ENCODE data around the gene MINAR1. TPM values are rescaled to one million over a fixed set of nuclear protein-coding genes. Genes with fewer than 3 reads are reported as not detected.

The MINAR1 gene
- total RNA-seq, 1 donor, result 2.5 TPM

DNA sequence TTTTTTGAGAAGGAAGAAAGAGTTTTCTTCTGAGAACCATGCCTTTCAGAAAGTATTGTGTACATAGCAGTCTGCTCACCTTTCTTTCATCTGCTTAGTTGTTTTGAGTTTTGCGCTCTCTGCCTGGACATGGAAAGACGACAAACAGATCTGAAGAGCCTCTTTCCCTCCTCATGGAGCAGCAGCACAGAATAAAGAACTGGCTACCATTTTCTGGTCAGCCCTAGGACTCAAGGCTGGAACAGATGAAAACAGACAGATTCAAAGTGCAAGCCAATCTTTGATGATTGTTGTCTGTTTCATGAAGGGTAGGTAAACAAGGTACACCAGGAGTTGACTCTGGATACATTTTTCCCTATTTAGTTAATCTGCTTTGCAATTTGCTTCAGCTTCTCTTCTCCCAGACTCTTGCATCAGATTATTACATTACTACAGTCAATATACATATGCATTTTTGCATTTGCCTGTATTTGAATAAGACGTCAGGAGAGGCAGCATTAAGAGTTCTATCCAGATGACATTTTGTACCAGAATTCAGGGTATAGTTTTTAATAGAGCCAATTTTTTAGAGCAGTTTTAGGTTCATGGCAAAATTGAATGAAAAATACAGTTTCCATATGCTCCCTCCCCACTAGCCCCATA is 34.7 kb upstream of the MINAR1 start:
- Histone ChIP-seq H3K4me1 (ENCODE audit: insufficient read depth, low read length) (peaks cover 19% of the 10 kb centered on the region), H3K27me3 (ENCODE audit: insufficient read depth, low read length) (no peaks in the 10 kb centered on the region), H3K79me2 (ENCODE audit: insufficient read depth, low read length) (no peaks in the 10 kb centered on the region), H3K27ac (ENCODE audit: low read depth, low read length) (no peak overlapping the region), H3K4me3 (ENCODE audit: insufficient read depth, low read length) (no peak overlapping the region), H3K4me2 (ENCODE audit: insufficient read depth, low read length) (no peak overlapping the region), H3K36me3 (ENCODE audit: insufficient read depth, low read length) (no peaks in the 10 kb centered on the region), H4K20me1 (ENCODE audit: insufficient read depth, low read length) (peaks cover 14% of the 10 kb centered on the region), H2AFZ (ENCODE audit: low read length) (no peak overlapping the region), H3K9me3 (ENCODE audit: low read depth, low read length) (no peaks in the 10 kb centered on the region)
- DNase-seq (ENCODE audit: insufficient read length, low spot score, missing footprints), result peak; percentile 58
- TF ChIP-seq, protein P1, sequence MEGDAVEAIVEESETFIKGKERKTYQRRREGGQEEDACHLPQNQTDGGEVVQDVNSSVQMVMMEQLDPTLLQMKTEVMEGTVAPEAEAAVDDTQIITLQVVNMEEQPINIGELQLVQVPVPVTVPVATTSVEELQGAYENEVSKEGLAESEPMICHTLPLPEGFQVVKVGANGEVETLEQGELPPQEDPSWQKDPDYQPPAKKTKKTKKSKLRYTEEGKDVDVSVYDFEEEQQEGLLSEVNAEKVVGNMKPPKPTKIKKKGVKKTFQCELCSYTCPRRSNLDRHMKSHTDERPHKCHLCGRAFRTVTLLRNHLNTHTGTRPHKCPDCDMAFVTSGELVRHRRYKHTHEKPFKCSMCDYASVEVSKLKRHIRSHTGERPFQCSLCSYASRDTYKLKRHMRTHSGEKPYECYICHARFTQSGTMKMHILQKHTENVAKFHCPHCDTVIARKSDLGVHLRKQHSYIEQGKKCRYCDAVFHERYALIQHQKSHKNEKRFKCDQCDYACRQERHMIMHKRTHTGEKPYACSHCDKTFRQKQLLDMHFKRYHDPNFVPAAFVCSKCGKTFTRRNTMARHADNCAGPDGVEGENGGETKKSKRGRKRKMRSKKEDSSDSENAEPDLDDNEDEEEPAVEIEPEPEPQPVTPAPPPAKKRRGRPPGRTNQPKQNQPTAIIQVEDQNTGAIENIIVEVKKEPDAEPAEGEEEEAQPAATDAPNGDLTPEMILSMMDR (IDR thresholded peaks at IDR 0.05; ENCODE audit: extremely low read depth, low read depth, low read length), result no peak

DNA sequence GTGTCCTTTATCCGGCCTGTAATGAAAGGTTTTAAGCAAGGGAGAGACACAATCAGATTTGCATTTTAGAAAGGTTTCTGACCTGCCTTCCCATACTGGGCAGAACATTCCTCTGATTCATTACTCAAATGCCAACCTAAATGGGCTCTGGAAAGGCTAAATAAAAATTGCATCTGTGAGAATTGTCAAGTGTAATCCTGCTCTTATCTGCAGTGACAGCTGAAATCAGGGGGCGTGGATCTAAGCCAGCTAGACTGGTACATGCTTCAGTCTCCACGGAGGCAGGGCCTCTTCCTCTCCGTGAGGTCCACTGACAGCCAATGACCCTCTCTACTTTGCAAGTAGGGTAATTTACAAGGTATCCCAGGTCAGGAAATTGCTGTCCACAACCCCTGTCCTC is 32.5 kb upstream of the MINAR1 start:
- H3K4me1 ChIP-seq (ENCODE audit: insufficient read depth, low read length), result peaks cover 2% of the 10 kb centered on the region
- DNase-seq (ENCODE audit: insufficient read length, low spot score, missing footprints), result no peak
- H2AFZ ChIP-seq (ENCODE audit: low read length), result no peak overlapping the region
- H3K4me3 ChIP-seq (ENCODE audit: insufficient read depth, low read length), result no peak overlapping the region
- no peaks in the 10 kb centered on the region for H3K79me2 ChIP-seq (ENCODE audit: insufficient read depth, low read length)
- no peak overlapping the region for H3K27ac ChIP-seq (ENCODE audit: low read depth, low read length)
- H3K36me3 ChIP-seq (ENCODE audit: insufficient read depth, low read length), result no peaks in the 10 kb centered on the region
- no peak overlapping the region for H3K4me2 ChIP-seq (ENCODE audit: insufficient read depth, low read length)
- no peaks in the 10 kb centered on the region for H3K27me3 ChIP-seq (ENCODE audit: insufficient read depth, low read length)
- H3K9me3 ChIP-seq (ENCODE audit: low read depth, low read length), result no peaks in the 10 kb centered on the region
- no peaks in the 10 kb centered on the region for H4K20me1 ChIP-seq (ENCODE audit: insufficient read depth, low read length)
- TF ChIP-seq, protein P1 (IDR thresholded peaks at IDR 0.05; ENCODE audit: extremely low read depth, low read depth, low read length), result no peak

DNA sequence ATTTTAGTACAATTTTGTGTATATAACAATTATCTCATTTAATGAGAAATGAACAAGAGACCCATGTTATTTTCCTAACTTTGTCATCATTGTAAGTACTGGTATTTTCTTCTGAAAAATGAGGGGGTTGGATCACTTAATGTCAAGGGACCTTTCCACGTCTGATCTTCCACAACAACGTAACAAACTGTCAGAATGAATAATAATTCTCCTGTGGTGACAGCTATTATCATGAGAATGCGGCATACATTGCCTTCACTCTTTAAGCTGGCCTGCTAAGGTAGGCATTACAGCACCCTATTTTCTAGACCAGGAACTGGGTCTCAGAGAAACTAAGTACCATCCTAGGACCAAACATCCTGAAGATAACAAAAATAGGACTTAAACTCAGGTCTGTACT is 31.5 kb upstream of the MINAR1 start:
- H3K9me3 ChIP-seq (ENCODE audit: low read depth, low read length), result no peaks in the 10 kb centered on the region
- H3K27me3 ChIP-seq (ENCODE audit: insufficient read depth, low read length), result no peaks in the 10 kb centered on the region
- no peaks in the 10 kb centered on the region for H3K36me3 ChIP-seq (ENCODE audit: insufficient read depth, low read length)
- TF ChIP-seq, protein P1 (IDR thresholded peaks at IDR 0.05; ENCODE audit: extremely low read depth, low read depth, low read length), result no peak
- no peak overlapping the region for H2AFZ ChIP-seq (ENCODE audit: low read length)
- H3K4me1 ChIP-seq (ENCODE audit: insufficient read depth, low read length), result no peaks in the 10 kb centered on the region
- H3K4me3 ChIP-seq (ENCODE audit: insufficient read depth, low read length), result no peak overlapping the region
- H3K4me2 ChIP-seq (ENCODE audit: insufficient read depth, low read length), result no peak overlapping the region
- DNase-seq (ENCODE audit: insufficient read length, low spot score, missing footprints), result no peak
- H4K20me1 ChIP-seq (ENCODE audit: insufficient read depth, low read length), result no peaks in the 10 kb centered on the region
- H3K79me2 ChIP-seq (ENCODE audit: insufficient read depth, low read length), result no peaks in the 10 kb centered on the region
- H3K27ac ChIP-seq (ENCODE audit: low read depth, low read length), result no peak overlapping the region

DNA sequence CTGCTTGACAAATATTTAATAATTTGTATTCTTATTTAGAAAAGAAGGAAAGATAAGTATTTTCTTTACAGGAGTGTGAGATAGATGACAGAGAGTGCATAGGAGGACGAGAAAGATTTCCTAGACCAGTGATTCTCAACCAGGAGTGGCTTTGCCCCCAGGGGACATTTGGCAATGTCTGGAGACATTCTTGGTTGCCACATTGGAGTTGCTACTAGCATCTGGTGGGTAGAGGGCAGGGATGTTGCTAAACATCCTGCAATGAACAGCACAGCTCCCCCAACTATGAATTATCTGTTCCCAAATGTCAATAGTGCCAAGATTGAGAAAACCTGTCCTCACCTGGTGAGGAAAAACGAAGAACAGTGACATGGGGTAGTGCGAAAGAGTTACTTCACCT is 30.8 kb upstream of the MINAR1 start:
- Histone ChIP-seq H2AFZ (ENCODE audit: low read length) (no peak overlapping the region), H3K4me3 (ENCODE audit: insufficient read depth, low read length) (no peak overlapping the region), H4K20me1 (ENCODE audit: insufficient read depth, low read length) (no peaks in the 10 kb centered on the region), H3K27ac (ENCODE audit: low read depth, low read length) (no peak overlapping the region), H3K79me2 (ENCODE audit: insufficient read depth, low read length) (no peaks in the 10 kb centered on the region), H3K36me3 (ENCODE audit: insufficient read depth, low read length) (no peaks in the 10 kb centered on the region), H3K27me3 (ENCODE audit: insufficient read depth, low read length) (no peaks in the 10 kb centered on the region), H3K4me2 (ENCODE audit: insufficient read depth, low read length) (no peak overlapping the region), H3K4me1 (ENCODE audit: insufficient read depth, low read length) (no peaks in the 10 kb centered on the region), H3K9me3 (ENCODE audit: low read depth, low read length) (no peaks in the 10 kb centered on the region)
- DNase-seq (ENCODE audit: insufficient read length, low spot score, missing footprints), result no peak
- TF ChIP-seq, protein P1 (IDR thresholded peaks at IDR 0.05; ENCODE audit: extremely low read depth, low read depth, low read length), result no peak

Measured in osteoblast (primary cell).